Vagina (tissue), 2 donors: ENCODE results near the gene PKN3.

ENCODE experiments used
- POLR2A ChIP-seq, 2 donors: fragments of 450-650 bp; IDR thresholded peaks; one replicate each; pipeline ENCODE4 v1.6.1; 2017; ENCODE audit warnings: antibody characterized with exemption in 2 of 2, mild to moderate bottlenecking in 2 of 2, moderate library complexity in 2 of 2
- POLR2AphosphoS5 ChIP-seq, 2 donors: sonication (generic); formaldehyde crosslinking; IDR thresholded peaks; one replicate each; pipeline ENCODE4 v1.9.0; 2017; ENCODE audit warnings: antibody characterized with exemption in 2 of 2, mild to moderate bottlenecking in 2 of 2, low read depth in 1 of 2; ENCODE audit not compliant: insufficient read depth in 1 of 2
- TF ChIP-seq, protein P1 (sequence below), 3 experiments: fragments of 450-650 bp in 2 of 3; fragments of 200-600 bp in 1 of 3; sonication (generic) in 1 of 3; IDR thresholded peaks; one replicate each; pipeline ENCODE4 v1.5.1; 2017 to 2019; ENCODE audit warnings: antibody characterized with exemption in 3 of 3, mild to moderate bottlenecking in 2 of 3, moderate library complexity in 2 of 3

DNA sequence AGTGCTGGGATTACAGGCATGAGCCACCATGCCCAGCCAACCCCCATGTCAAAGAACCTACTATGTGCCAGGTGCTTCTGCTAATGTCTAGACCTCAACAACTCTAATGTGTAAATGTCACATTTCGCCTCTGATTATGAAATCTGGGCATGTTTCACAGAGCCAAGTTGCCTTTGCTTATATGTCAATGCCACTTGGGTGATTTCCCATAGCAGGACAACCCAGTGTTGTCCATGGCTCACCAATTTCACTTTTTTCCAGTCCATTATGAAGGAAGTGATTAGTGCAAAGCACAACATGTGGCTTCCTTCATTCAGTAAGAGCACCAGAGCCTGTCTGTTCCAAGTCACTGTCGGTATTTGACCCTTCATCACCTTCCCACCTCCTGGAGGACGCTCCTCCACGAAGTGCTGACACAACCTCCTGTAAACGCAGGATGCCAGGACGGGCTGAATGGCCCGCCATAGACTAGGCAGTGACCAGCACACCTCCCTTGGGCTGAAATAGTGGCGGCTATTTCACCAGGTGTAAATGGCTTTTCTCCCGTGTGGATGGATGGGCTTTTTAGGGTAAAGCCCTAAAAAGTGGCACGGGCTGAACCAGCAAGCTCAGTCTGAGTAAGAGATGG is 962 bp upstream of the PKN3 start:
- TF ChIP-seq, protein P1, sequence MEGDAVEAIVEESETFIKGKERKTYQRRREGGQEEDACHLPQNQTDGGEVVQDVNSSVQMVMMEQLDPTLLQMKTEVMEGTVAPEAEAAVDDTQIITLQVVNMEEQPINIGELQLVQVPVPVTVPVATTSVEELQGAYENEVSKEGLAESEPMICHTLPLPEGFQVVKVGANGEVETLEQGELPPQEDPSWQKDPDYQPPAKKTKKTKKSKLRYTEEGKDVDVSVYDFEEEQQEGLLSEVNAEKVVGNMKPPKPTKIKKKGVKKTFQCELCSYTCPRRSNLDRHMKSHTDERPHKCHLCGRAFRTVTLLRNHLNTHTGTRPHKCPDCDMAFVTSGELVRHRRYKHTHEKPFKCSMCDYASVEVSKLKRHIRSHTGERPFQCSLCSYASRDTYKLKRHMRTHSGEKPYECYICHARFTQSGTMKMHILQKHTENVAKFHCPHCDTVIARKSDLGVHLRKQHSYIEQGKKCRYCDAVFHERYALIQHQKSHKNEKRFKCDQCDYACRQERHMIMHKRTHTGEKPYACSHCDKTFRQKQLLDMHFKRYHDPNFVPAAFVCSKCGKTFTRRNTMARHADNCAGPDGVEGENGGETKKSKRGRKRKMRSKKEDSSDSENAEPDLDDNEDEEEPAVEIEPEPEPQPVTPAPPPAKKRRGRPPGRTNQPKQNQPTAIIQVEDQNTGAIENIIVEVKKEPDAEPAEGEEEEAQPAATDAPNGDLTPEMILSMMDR (IDR thresholded peaks at IDR 0.05) = no peak
- TF ChIP-seq POLR2AphosphoS5 (IDR thresholded peaks at IDR 0.05; ENCODE audit: insufficient read depth in 1 of 2, low read depth in 1 of 2) = no peak
- TF ChIP-seq POLR2A (IDR thresholded peaks at IDR 0.05) = no peak
